Measurements from ENCODE around the gene PLAAT5.
"Not testable (repeated sequence)": the region's sequence is repeated elsewhere in the genome, so short reads cannot be mapped to it uniquely, and the experiment has no call there.

Gene PLAAT5

GRCh38 chr11:63443714-63444113 lies 47.3 kb downstream of the PLAAT5 start:
- Histone ChIP-seq H3K4me1 (ENCODE audit: low read length) (no peaks in the 10 kb centered on the region), H2AFZ (ENCODE audit: low read depth, low read length) (no peak overlapping the region), H3K36me3 (replicated peaks; ENCODE audit: low read depth, low read length) (no peaks in the 10 kb centered on the region), H3K4me2 (ENCODE audit: low read length) (no peak overlapping the region), H3K4me3 (ENCODE audit: low read length) (no peak overlapping the region), H3K9me3 (ENCODE audit: insufficient read depth, low read length) (no peaks in the 10 kb centered on the region), H3K79me2 (ENCODE audit: low read length) (no peaks in the 10 kb centered on the region), H3K27me3 (ENCODE audit: low read depth, low read length) (peaks cover 35% of the 10 kb centered on the region; the same call in 1 of the 2 replicates), H4K20me1 (ENCODE audit: insufficient read depth, low read length) (no peaks in the 10 kb centered on the region), H3K9ac (ENCODE audit: low read length) (no peak overlapping the region), H3K27ac (ENCODE audit: low read length) (no peak overlapping the region)
- TF ChIP-seq EZH2phosphoT487 (IDR thresholded peaks at IDR 0.05; ENCODE audit: low read depth) (no peak), CTCF (IDR thresholded peaks at IDR 0.05; ENCODE audit: low read depth, low read length) (no peak)

DNA sequence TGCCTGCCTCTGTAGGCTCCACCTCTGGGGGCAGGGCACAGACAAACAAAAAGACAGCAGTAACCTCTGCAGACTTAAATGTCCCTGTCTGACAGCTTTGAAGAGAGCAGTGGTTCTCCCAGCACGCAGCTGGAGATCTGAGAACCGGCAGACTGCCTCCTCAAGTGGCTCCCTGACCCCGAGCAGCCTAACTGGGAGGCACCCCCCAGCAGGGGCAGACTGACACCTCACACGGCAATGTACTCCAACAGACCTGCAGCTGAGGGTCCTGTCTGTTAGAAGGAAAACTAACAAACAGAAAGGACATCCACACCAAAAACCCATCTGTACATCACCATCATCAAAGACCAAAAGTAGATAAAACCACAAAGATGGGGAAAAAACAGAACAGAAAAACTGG lies 55.1 kb downstream of the PLAAT5 start:
- not testable (repeated sequence) for H3K27ac ChIP-seq (ENCODE audit: low read length)

DNA sequence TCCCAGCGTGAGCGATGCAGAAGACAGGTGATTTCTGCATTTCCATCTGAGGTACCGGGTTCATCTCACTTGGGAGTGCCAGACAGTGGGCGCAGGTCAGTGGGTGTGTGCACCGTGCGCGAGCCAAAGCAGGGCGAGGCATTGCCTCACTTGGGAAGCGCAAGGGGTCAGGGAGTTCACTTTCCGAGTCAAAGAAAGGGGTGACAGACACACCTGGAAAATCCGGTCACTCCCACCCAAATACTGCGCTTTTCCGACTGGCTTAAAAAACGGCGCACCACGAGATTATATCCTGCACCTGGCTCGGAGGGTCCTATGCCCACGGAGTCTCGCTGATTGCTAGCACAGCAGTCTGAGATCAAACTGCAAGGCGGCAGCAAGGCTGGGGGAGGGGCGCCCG lies 55.6 kb downstream of the PLAAT5 start:
- H4K20me1 ChIP-seq (ENCODE audit: insufficient read depth, low read length); H3K4me3 ChIP-seq (ENCODE audit: low read length); H3K27me3 ChIP-seq (ENCODE audit: low read depth, low read length); H3K9ac ChIP-seq (ENCODE audit: low read length); H3K4me1 ChIP-seq (ENCODE audit: low read length); H3K9me3 ChIP-seq (ENCODE audit: insufficient read depth, low read length); H3K79me2 ChIP-seq (ENCODE audit: low read length); H3K36me3 ChIP-seq (replicated peaks; ENCODE audit: low read depth, low read length); H3K27ac ChIP-seq (ENCODE audit: low read length); H3K4me2 ChIP-seq (ENCODE audit: low read length); H2AFZ ChIP-seq (ENCODE audit: low read depth, low read length): not testable (repeated sequence)

More for the DNA sequence above, 55.1 kb downstream of the PLAAT5 start:
- H3K9me3 ChIP-seq (ENCODE audit: insufficient read depth, low read length); H3K4me2 ChIP-seq (ENCODE audit: low read length); H3K36me3 ChIP-seq (replicated peaks; ENCODE audit: low read depth, low read length); H3K9ac ChIP-seq (ENCODE audit: low read length); H3K27me3 ChIP-seq (ENCODE audit: low read depth, low read length); H3K79me2 ChIP-seq (ENCODE audit: low read length); H3K4me3 ChIP-seq (ENCODE audit: low read length); H3K4me1 ChIP-seq (ENCODE audit: low read length); H2AFZ ChIP-seq (ENCODE audit: low read depth, low read length); H4K20me1 ChIP-seq (ENCODE audit: insufficient read depth, low read length): not testable (repeated sequence)

GRCh38 chr11:63430731-63431130 lies 60.2 kb downstream of the PLAAT5 start:
- not testable (repeated sequence) for H3K9me3 ChIP-seq (ENCODE audit: insufficient read depth, low read length); H3K4me2 ChIP-seq (ENCODE audit: low read length); H4K20me1 ChIP-seq (ENCODE audit: insufficient read depth, low read length); H3K4me1 ChIP-seq (ENCODE audit: low read length); H3K4me3 ChIP-seq (ENCODE audit: low read length); H2AFZ ChIP-seq (ENCODE audit: low read depth, low read length); H3K9ac ChIP-seq (ENCODE audit: low read length); H3K27ac ChIP-seq (ENCODE audit: low read length); H3K79me2 ChIP-seq (ENCODE audit: low read length); H3K36me3 ChIP-seq (replicated peaks; ENCODE audit: low read depth, low read length)
- peaks cover 11% of the 10 kb centered on the region; the same call in 1 of the 2 replicates for H3K27me3 ChIP-seq (ENCODE audit: low read depth, low read length)

DNA sequence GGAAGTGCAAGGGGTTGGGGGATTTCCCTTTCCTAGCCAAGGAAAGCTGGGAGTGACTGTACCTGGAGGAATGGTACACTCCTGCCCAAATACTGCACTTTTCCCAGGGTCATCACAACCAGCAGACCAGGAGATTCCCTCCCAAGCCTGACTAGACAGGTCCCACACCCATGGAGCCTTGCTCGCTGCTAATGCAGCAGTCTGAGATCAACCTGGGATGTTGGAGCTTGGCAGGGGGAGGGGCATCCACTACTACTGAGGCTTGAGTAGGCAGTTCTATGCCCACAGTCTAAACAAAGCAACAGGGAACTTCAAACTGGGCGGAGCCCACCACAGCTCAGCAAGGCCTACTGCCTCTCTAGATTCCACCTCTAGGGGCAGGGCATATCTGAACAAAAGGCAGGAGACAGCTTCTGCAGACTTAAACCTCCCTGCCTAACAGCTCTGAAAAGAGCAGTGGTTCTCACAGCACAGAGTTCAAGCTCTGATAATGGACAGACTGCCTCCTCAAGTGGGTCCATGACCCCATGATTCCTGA lies 62.9 kb downstream of the PLAAT5 start:
- Histone ChIP-seq H4K20me1 (ENCODE audit: insufficient read depth, low read length) (no peaks in the 10 kb centered on the region), H3K4me3 (ENCODE audit: low read length) (no peak overlapping the region), H3K79me2 (ENCODE audit: low read length) (no peaks in the 10 kb centered on the region), H3K27me3 (ENCODE audit: low read depth, low read length) (peaks cover 12% of the 10 kb centered on the region; the same call in 1 of the 2 replicates), H3K9me3 (ENCODE audit: insufficient read depth, low read length) (no peaks in the 10 kb centered on the region), H2AFZ (ENCODE audit: low read depth, low read length) (no peak overlapping the region), H3K4me1 (ENCODE audit: low read length) (no peaks in the 10 kb centered on the region), H3K9ac (ENCODE audit: low read length) (no peak overlapping the region), H3K27ac (ENCODE audit: low read length) (no peak overlapping the region), H3K36me3 (replicated peaks; ENCODE audit: low read depth, low read length) (no peaks in the 10 kb centered on the region), H3K4me2 (ENCODE audit: low read length) (no peak overlapping the region)
- TF ChIP-seq EZH2phosphoT487 (IDR thresholded peaks at IDR 0.05; ENCODE audit: low read depth), result no peak
- no peak for TF ChIP-seq CTCF (IDR thresholded peaks at IDR 0.05; ENCODE audit: low read depth, low read length)
